ENCODE measurements around the gene C2CD5. TPM values are rescaled to one million over a fixed set of nuclear protein-coding genes. Genes with fewer than 3 reads are reported as not detected.

The C2CD5 gene
- total and polyA plus RNA-seq, 2 of the 4 experiments (the other 2 are of a cell fraction) = 14.5 to 15.8 TPM

DNA sequence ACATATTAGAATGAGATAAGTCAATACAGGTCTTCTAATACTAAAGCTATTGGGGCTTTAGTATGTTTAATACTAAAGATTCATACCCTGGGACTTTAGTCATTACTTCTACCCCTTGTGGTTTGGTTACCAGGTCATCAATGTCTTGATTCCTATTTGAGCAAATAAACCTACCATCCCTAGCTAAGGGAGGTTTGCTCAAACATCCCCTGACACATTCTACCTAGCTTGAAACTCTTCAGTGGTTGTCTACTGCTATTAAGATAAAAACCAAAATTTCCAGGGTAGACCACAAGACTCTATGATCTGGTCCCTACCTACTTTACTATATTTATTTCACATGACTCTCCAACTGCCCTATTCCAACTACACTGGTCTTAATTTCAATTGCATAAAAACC, 7.3 kb upstream of the C2CD5 start:
- in situ Hi-C loops (cut with MboI; ENCODE audit: low sequenced_read_pairs) = no loop called here
- Histone ChIP-seq H2AK9ac (replicated peaks; ENCODE audit: low read depth, low read length, poor library complexity) (no peak overlapping the region), H2BK120ac (ENCODE audit: low read depth, low read length) (no peak overlapping the region), H3K27me3 (ENCODE audit: control insufficient read depth, insufficient read depth, low read length) (no peaks in the 10 kb centered on the region), H2BK15ac (ENCODE audit: low read depth, low read length) (no peak overlapping the region), H4K8ac (ENCODE audit: low read depth in 2 of 2, low read length in 2 of 2) (no peak overlapping the region), H3K4me2 (ENCODE audit: low read depth, low read length) (no peak overlapping the region), H3K23ac (ENCODE audit: low read depth, low read length) (no peak overlapping the region), H3K36me3 (ENCODE audit: control insufficient read depth, insufficient read depth, low read length) (no peaks in the 10 kb centered on the region), H3K27ac (ENCODE audit: insufficient read depth, low read length) (no peak overlapping the region), H3K9me1 (ENCODE audit: insufficient read depth, low read length) (no peaks in the 10 kb centered on the region), H3K18ac (ENCODE audit: low read depth, low read length) (no peak overlapping the region), H3K79me1 (ENCODE audit: low read depth in 1 of 2, low read length in 2 of 2) (no peaks in the 10 kb centered on the region), H3K56ac (ENCODE audit: extremely low read depth, insufficient read depth, low read length) (no peak overlapping the region), H2AK5ac (ENCODE audit: low read depth, low read length) (no peak overlapping the region), H2BK5ac (ENCODE audit: low read depth, low read length, poor library complexity, severe bottlenecking) (no peak overlapping the region), H4K20me1 (ENCODE audit: insufficient read depth, low read length) (no peaks in the 10 kb centered on the region), H4K5ac (ENCODE audit: low read depth, low read length) (no peak overlapping the region), H3K14ac (replicated peaks; ENCODE audit: low read depth, low read length) (no peak overlapping the region), H4K91ac (ENCODE audit: insufficient read depth, low read depth, low read length) (no peak overlapping the region), H3K4me3 (ENCODE audit: insufficient read depth, low read depth, low read length) (no peak overlapping the region), H3K4me1 (ENCODE audit: control insufficient read depth, insufficient read depth, low read length) (no peaks in the 10 kb centered on the region), H3K9me3 (ENCODE audit: control insufficient read depth, insufficient read depth, low read length) (no peaks in the 10 kb centered on the region), H2AFZ (replicated peaks; ENCODE audit: low read length, poor library complexity) (no peak overlapping the region), H3K4ac (ENCODE audit: low read depth, low read length) (no peak overlapping the region), H3K9ac (ENCODE audit: low read depth, low read length) (no peak overlapping the region), H2BK20ac (ENCODE audit: low read depth, low read length) (no peak overlapping the region)
- DNase-seq (no peak), ATAC-seq (ENCODE audit: low read depth) (no peak)
- BruUV-seq (replicated peaks) = no TSS peak
- TF ChIP-seq, protein P1, sequence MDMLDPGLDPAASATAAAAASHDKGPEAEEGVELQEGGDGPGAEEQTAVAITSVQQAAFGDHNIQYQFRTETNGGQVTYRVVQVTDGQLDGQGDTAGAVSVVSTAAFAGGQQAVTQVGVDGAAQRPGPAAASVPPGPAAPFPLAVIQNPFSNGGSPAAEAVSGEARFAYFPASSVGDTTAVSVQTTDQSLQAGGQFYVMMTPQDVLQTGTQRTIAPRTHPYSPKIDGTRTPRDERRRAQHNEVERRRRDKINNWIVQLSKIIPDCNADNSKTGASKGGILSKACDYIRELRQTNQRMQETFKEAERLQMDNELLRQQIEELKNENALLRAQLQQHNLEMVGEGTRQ (IDR thresholded peaks at IDR 0.05; ENCODE audit: low read depth, low read length) = no peak
- no peak for TF ChIP-seq FOS (IDR thresholded peaks at IDR 0.05; ENCODE audit: low read depth, low read length)
- TF ChIP-seq, protein P2, sequence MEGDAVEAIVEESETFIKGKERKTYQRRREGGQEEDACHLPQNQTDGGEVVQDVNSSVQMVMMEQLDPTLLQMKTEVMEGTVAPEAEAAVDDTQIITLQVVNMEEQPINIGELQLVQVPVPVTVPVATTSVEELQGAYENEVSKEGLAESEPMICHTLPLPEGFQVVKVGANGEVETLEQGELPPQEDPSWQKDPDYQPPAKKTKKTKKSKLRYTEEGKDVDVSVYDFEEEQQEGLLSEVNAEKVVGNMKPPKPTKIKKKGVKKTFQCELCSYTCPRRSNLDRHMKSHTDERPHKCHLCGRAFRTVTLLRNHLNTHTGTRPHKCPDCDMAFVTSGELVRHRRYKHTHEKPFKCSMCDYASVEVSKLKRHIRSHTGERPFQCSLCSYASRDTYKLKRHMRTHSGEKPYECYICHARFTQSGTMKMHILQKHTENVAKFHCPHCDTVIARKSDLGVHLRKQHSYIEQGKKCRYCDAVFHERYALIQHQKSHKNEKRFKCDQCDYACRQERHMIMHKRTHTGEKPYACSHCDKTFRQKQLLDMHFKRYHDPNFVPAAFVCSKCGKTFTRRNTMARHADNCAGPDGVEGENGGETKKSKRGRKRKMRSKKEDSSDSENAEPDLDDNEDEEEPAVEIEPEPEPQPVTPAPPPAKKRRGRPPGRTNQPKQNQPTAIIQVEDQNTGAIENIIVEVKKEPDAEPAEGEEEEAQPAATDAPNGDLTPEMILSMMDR (conservative IDR thresholded peaks at IDR 0.05; ENCODE audit: low read depth, low read length) = no peak
- no peak for TF ChIP-seq SMC3 (IDR thresholded peaks at IDR 0.05; ENCODE audit: low read depth, low read length)
- no peak for TF ChIP-seq MAZ (IDR thresholded peaks at IDR 0.05; ENCODE audit: borderline replicate concordance, low read depth, low read length)
- no peak for TF ChIP-seq POLR2A (IDR thresholded peaks at IDR 0.05; ENCODE audit: low read depth, low read length)
- no peak for TF ChIP-seq MXI1 (IDR thresholded peaks at IDR 0.05; ENCODE audit: borderline replicate concordance, low read depth, low read length)
- no peak for TF ChIP-seq ELK1 (IDR thresholded peaks at IDR 0.05; ENCODE audit: borderline replicate concordance, low read depth, low read length)
- no peak for TF ChIP-seq RAD21 (IDR thresholded peaks at IDR 0.05; ENCODE audit: low read length)
- no peak for TF ChIP-seq CHD1 (IDR thresholded peaks at IDR 0.05; ENCODE audit: low read depth, low read length)
- TF ChIP-seq MAFK (IDR thresholded peaks at IDR 0.05; ENCODE audit: low read depth, low read length) = no peak
- ChIA-PET CTCF (interaction anchor here (0.6 kb wide), 1 partner anchor 1822 kb away, joined by 3 read pairs; no protein-coding TSS in a partner anchor), POLR2A (ENCODE audit: unreplicated experiment) (no interaction called here)
- dilution Hi-C loops (cut with HindIII; ENCODE audit: low sequenced_read_pairs, unreplicated experiment) = no loop called here
- intact Hi-C loops (cut with micrococcal nuclease) = no loop called here

Data from IMR-90 (cell line).